Activated T-helper 17 cell treated with anti-CD3 and anti-CD28 coated beads, Interleukin-2, amount 50 U/mL, for 72 hours (primary cell): ENCODE data around the gene SLIT3. TPM values are rescaled to one million over a fixed set of nuclear protein-coding genes. Genes with fewer than 3 reads are reported as not detected.

Experiments used
- ATAC-seq: fragments of 150-1000 bp; cut with Tn5 transposase; replicated peaks from 2 replicates; pipeline ENCODE4 v1.10.0; 2021; ENCODE audit warnings: mild to moderate bottlenecking, moderate library complexity
- H3K27ac Mint-ChIP-seq: one replicate; pipeline ENCODE4 v1.8.0; 2022; ENCODE audit warnings: mixed read lengths
- H3K27me3 Mint-ChIP-seq: one replicate; pipeline ENCODE4 v1.8.0; 2022; ENCODE audit warnings: mixed read lengths
- H3K36me3 Mint-ChIP-seq: one replicate; pipeline ENCODE4 v1.8.0; 2022; ENCODE audit warnings: low read depth, mild to moderate bottlenecking, mixed read lengths
- H3K4me1 Mint-ChIP-seq: one replicate; pipeline ENCODE4 v1.8.0; 2022; ENCODE audit warnings: mixed read lengths
- H3K4me3 Mint-ChIP-seq: one replicate; pipeline ENCODE4 v1.8.0; 2022; ENCODE audit warnings: mild to moderate bottlenecking, mixed read lengths
- H3K9me3 Mint-ChIP-seq: one replicate; pipeline ENCODE4 v1.8.0; 2022; ENCODE audit warnings: mixed read lengths
- total RNA-seq, 2 donors: library from RNA; stranded (reverse); gene quantifications; one replicate each; pipeline ENCODE4 v1.2.3, GENCODE V29; 2022

Gene SLIT3
- total RNA-seq, 2 donors from 2014 or later = 0.26 TPM; not detected in 1

- no peak overlapping the region for H3K27ac Mint-ChIP-seq
- peaks cover 11% of the 10 kb centered on the region for H3K27me3 Mint-ChIP-seq
- H3K4me1 Mint-ChIP-seq = no peaks in the 10 kb centered on the region
- peaks cover 3% of the 10 kb centered on the region for H3K9me3 Mint-ChIP-seq
- no peak overlapping the region for H3K4me3 Mint-ChIP-seq
- H3K36me3 Mint-ChIP-seq = no peaks in the 10 kb centered on the region
- no peak for ATAC-seq
These were observed 12.6 kb downstream of the SLIT3 start for GRCh38 chr5:169288066-169288930.

DNA sequence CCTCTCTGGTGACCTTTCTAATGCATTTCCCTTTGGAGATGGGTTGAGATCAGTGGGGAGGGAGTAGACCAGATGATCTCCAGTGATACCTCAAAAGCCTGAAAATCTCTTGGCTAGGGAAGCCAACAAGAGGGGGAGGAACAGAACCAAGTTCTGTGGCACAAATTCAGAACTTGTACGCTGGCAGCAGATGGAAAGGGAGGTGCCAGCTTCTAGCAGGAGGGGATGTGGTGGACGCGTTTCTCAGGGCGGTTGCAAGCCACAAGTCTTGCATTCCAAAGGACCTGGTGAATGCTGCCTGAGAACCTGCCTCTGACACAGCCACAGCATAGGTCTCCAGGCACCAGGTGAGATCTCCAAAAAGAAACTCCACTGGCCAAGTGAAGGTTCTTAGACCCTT, 13.4 kb downstream of the SLIT3 start:
- Mint-ChIP-seq H3K9me3 (peaks cover 3% of the 10 kb centered on the region), H3K27me3 (peaks cover 12% of the 10 kb centered on the region), H3K36me3 (no peaks in the 10 kb centered on the region), H3K27ac (no peak overlapping the region), H3K4me3 (no peak overlapping the region), H3K4me1 (no peaks in the 10 kb centered on the region)
- no peak for ATAC-seq

GRCh38 chr5:169286572-169287300, 14.2 kb downstream of the SLIT3 start:
- no peaks in the 10 kb centered on the region for H3K4me1 Mint-ChIP-seq
- no peaks in the 10 kb centered on the region for H3K36me3 Mint-ChIP-seq
- peaks cover 12% of the 10 kb centered on the region for H3K27me3 Mint-ChIP-seq
- ATAC-seq = no peak
- no peak overlapping the region for H3K4me3 Mint-ChIP-seq
- H3K27ac Mint-ChIP-seq = no peak overlapping the region
- peaks cover 3% of the 10 kb centered on the region for H3K9me3 Mint-ChIP-seq

- Mint-ChIP-seq H3K27ac (no peak overlapping the region), H3K4me3 (no peak overlapping the region), H3K4me1 (no peaks in the 10 kb centered on the region), H3K9me3 (peaks cover 3% of the 10 kb centered on the region), H3K27me3 (peaks cover 12% of the 10 kb centered on the region), H3K36me3 (no peaks in the 10 kb centered on the region)
- no peak for ATAC-seq
These were observed 17.1 kb downstream of the SLIT3 start for GRCh38 chr5:169283887-169284286.

GRCh38 chr5:169281625-169282024, 19.3 kb downstream of the SLIT3 start:
- Mint-ChIP-seq H3K4me1 (no peaks in the 10 kb centered on the region), H3K27me3 (peaks cover 8% of the 10 kb centered on the region), H3K4me3 (no peak overlapping the region), H3K9me3 (peaks cover 3% of the 10 kb centered on the region), H3K36me3 (no peaks in the 10 kb centered on the region), H3K27ac (no peak overlapping the region)
- ATAC-seq = no peak

GRCh38 chr5:169280696-169281095, 20.2 kb downstream of the SLIT3 start:
- ATAC-seq = no peak
- H3K4me1 Mint-ChIP-seq = no peaks in the 10 kb centered on the region
- peaks cover 3% of the 10 kb centered on the region for H3K9me3 Mint-ChIP-seq
- H3K4me3 Mint-ChIP-seq = no peak overlapping the region
- H3K27ac Mint-ChIP-seq = no peak overlapping the region
- H3K27me3 Mint-ChIP-seq = peaks cover 8% of the 10 kb centered on the region
- H3K36me3 Mint-ChIP-seq = no peaks in the 10 kb centered on the region

DNA sequence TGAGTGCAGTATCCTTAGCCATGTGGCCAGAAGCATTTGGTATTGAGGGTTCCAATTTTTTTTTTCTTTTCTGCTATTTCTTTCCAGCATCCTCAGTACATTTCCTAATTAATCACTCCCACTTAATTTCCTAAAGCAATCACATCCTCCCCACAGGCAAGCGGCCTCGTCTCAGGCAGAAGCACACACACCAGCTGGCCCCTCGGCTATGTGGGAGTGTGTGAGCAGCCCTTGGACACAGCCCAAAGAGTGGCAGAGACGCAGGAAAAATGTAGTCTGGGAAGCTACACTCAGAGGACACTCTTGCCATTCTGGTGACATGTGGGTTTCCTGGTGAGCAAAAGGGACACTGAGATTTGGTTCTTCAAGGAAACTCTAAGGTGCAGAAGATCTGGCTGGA, 20.7 kb downstream of the SLIT3 start:
- Mint-ChIP-seq H3K4me1 (no peaks in the 10 kb centered on the region), H3K9me3 (peaks cover 3% of the 10 kb centered on the region), H3K36me3 (no peaks in the 10 kb centered on the region), H3K27ac (no peak overlapping the region), H3K4me3 (no peak overlapping the region), H3K27me3 (peaks cover 8% of the 10 kb centered on the region)
- no peak for ATAC-seq

DNA sequence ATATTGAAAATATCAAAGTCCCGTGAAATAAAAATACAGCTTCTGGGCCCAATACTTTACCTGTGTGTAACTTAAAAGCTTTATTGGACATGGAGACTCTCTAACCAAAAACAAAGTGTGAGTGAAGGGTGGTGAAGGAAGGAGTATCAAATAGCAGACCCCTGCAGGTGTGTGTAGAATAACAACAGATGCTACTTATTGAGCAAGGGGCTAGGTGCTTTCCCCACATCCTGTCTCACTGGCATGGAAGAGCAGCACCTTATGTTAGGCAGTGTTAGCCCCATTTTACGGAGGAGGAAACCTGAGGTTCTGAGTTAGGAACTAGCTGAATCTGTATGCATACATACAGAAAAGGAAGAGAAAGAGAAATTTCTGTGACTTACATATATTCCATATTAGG, 21.8 kb downstream of the SLIT3 start:
- H3K4me1 Mint-ChIP-seq = no peaks in the 10 kb centered on the region
- H3K27ac Mint-ChIP-seq = no peak overlapping the region
- peaks cover 7% of the 10 kb centered on the region for H3K27me3 Mint-ChIP-seq
- ATAC-seq = no peak
- no peaks in the 10 kb centered on the region for H3K9me3 Mint-ChIP-seq
- no peak overlapping the region for H3K4me3 Mint-ChIP-seq
- no peaks in the 10 kb centered on the region for H3K36me3 Mint-ChIP-seq

GRCh38 chr5:169273881-169274280, 27.1 kb downstream of the SLIT3 start:
- H3K27me3 Mint-ChIP-seq = no peaks in the 10 kb centered on the region
- H3K27ac Mint-ChIP-seq = no peak overlapping the region
- no peaks in the 10 kb centered on the region for H3K36me3 Mint-ChIP-seq
- no peak for ATAC-seq
- H3K9me3 Mint-ChIP-seq = no peaks in the 10 kb centered on the region
- H3K4me3 Mint-ChIP-seq = no peak overlapping the region
- no peaks in the 10 kb centered on the region for H3K4me1 Mint-ChIP-seq

DNA sequence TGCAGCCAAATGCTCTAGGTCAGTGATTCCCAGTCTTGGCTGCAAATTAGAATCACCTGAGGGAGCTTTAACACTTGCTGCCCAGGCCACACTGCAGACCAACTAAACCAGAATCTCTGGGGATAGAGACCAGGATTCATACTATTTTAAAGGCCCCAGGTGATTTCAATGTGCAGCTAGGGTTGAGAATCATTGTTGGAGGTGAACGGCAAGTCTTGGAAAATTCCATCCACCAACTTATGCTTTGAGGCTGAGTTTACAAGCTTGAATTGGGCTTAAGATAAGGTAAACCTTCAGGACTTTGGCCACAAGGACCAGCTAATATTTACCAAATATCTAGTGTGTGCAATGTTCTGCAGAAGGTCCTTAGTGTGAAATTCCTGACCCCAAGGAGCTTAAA, 27.5 kb downstream of the SLIT3 start:
- H3K4me1 Mint-ChIP-seq = no peaks in the 10 kb centered on the region

GRCh38 chr5:169272731-169273427, 28.1 kb downstream of the SLIT3 start:
- no peaks in the 10 kb centered on the region for H3K9me3 Mint-ChIP-seq
- no peaks in the 10 kb centered on the region for H3K36me3 Mint-ChIP-seq
- H3K4me1 Mint-ChIP-seq = no peaks in the 10 kb centered on the region
- no peak overlapping the region for H3K4me3 Mint-ChIP-seq
- H3K27ac Mint-ChIP-seq = no peak overlapping the region
- ATAC-seq = no peak
- H3K27me3 Mint-ChIP-seq = no peaks in the 10 kb centered on the region

More for the DNA sequence above, 27.5 kb downstream of the SLIT3 start:
- no peak for ATAC-seq
- Mint-ChIP-seq H3K9me3 (no peaks in the 10 kb centered on the region), H3K36me3 (no peaks in the 10 kb centered on the region), H3K4me3 (no peak overlapping the region), H3K27me3 (no peaks in the 10 kb centered on the region), H3K27ac (no peak overlapping the region)

DNA sequence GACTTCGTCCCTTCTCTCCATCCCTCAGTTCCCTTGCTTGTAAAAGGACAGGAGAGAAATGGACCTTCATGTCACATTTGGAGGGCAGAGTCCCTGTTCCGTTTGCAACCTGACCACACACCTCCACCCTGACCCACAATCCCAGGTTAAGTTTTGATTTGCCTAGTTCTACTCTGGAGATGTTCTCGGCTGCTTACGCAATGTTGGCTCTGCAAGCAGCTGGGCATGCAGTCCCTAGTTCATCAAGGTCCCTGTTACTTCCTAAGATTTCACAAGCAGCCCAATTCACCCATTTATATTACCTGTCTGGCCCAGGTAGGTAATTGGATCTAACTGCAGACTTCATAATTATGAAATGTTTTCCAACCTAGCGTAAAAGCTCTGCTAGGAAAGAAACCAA, 28.8 kb downstream of the SLIT3 start:
- H3K36me3 Mint-ChIP-seq = no peaks in the 10 kb centered on the region
- no peak overlapping the region for H3K4me3 Mint-ChIP-seq
- H3K27ac Mint-ChIP-seq = no peak overlapping the region
- no peak for ATAC-seq
- peaks cover 6% of the 10 kb centered on the region for H3K27me3 Mint-ChIP-seq
- no peaks in the 10 kb centered on the region for H3K4me1 Mint-ChIP-seq
- H3K9me3 Mint-ChIP-seq = no peaks in the 10 kb centered on the region

GRCh38 chr5:169270827-169271226, 30.1 kb downstream of the SLIT3 start:
- no peak overlapping the region for H3K27ac Mint-ChIP-seq
- H3K4me1 Mint-ChIP-seq = no peaks in the 10 kb centered on the region
- H3K27me3 Mint-ChIP-seq = peaks cover 6% of the 10 kb centered on the region
- ATAC-seq = no peak
- H3K36me3 Mint-ChIP-seq = no peaks in the 10 kb centered on the region
- H3K4me3 Mint-ChIP-seq = no peak overlapping the region
- no peaks in the 10 kb centered on the region for H3K9me3 Mint-ChIP-seq

DNA sequence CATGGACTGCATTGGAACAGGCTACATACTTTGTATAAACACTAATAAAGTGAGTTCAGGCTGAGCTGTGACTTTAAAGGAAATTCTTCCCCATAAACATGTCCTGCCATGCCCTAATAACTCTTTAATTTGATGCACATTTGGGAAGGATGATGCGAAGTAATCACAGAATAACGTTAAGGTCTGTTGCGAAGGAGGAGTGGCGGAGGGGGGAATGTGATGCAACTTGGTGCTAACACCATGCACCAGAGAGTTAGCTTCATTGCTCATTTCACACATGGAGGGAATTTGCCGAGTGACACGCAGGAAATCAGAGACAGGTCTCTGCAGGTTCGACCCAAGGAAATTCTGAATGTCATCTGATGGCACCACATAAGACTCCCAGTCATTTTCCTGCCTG, 32.9 kb downstream of the SLIT3 start:
- no peaks in the 10 kb centered on the region for H3K9me3 Mint-ChIP-seq
- H3K27me3 Mint-ChIP-seq = peaks cover 9% of the 10 kb centered on the region
- H3K36me3 Mint-ChIP-seq = no peaks in the 10 kb centered on the region
- ATAC-seq = no peak
- no peak overlapping the region for H3K4me3 Mint-ChIP-seq
- H3K27ac Mint-ChIP-seq = no peak overlapping the region
- H3K4me1 Mint-ChIP-seq = no peaks in the 10 kb centered on the region

GRCh38 chr5:169265888-169266287, 35.1 kb downstream of the SLIT3 start:
- Mint-ChIP-seq H3K27ac (no peak overlapping the region), H3K4me3 (no peak overlapping the region), H3K4me1 (no peaks in the 10 kb centered on the region), H3K36me3 (no peaks in the 10 kb centered on the region), H3K9me3 (no peaks in the 10 kb centered on the region), H3K27me3 (peaks cover 9% of the 10 kb centered on the region)
- no peak for ATAC-seq
